BLaER1 (cell line): ENCODE measurements around the gene CPEB1.
"Not testable (repeated sequence)": the region's sequence is repeated elsewhere in the genome, so short reads cannot be mapped to it uniquely, and the experiment has no call there.

ENCODE experiments used
- H3K27ac ChIP-seq: shearing (Covaris generic); formaldehyde crosslinking; 2 replicates; pipeline ENCODE4 v1.8.1; 2022
- H3K27me3 ChIP-seq: shearing (Covaris generic); formaldehyde crosslinking; 2 replicates; pipeline ENCODE4 v1.8.1; 2022
- H3K36me3 ChIP-seq: shearing (Covaris generic); formaldehyde crosslinking; 2 replicates; pipeline ENCODE4 v1.8.1; 2022
- H3K4me1 ChIP-seq: shearing (Covaris generic); formaldehyde crosslinking; 2 replicates; pipeline ENCODE4 v1.8.1; 2022
- H3K4me2 ChIP-seq: shearing (Covaris generic); formaldehyde crosslinking; 2 replicates; pipeline ENCODE4 v1.8.1; 2022
- H3K4me3 ChIP-seq: shearing (Covaris generic); formaldehyde crosslinking; 2 replicates; pipeline ENCODE4 v1.8.1; 2022
- H3K9ac ChIP-seq: shearing (Covaris generic); formaldehyde crosslinking; 2 replicates; pipeline ENCODE4 v1.8.1; 2022
- H3K9me3 ChIP-seq: shearing (Covaris generic); formaldehyde crosslinking; 2 replicates; pipeline ENCODE4 v1.8.1; 2022
- H4K20me1 ChIP-seq: shearing (Covaris generic); formaldehyde crosslinking; 2 replicates; pipeline ENCODE4 v1.8.1; 2022
- Cebpa-rat ChIP-seq: shearing (Covaris generic); IDR thresholded peaks from 2 replicates; pipeline ENCODE4 v1.8.1; 2022

Gene CPEB1

DNA sequence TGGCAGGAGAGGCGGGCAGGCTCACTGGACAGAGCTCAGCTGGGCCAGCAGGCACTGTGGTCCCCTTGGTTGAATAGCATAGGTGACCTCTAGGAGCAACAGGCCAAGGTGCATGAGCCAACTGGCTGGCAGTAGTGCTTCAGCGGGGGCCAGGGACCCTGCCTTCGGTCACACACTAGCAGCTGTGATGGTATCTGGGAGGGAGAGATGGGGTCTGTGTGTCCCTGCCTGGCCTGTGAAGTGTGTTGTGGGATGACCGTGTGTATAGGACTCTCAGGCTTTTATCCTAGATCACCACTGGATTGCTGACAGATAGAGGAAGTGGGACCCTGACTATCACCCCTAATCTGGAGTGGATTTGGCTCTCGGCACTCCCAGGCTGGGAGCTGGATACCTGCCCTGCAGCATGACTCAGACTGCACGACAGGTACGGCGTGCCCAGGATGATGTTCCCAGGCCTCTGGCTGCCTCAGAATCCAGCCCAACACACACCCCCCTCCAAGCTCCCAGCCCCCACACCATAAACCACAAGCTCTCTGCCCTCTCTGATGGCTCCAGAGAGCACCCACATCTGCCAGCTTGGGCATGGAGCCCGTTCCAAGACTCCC lies 114.7 kb downstream of the CPEB1 start:
- no peak overlapping the region for H3K27ac ChIP-seq
- no peak overlapping the region for H3K4me2 ChIP-seq
- no peaks in the 10 kb centered on the region for H3K27me3 ChIP-seq
- TF ChIP-seq Cebpa-rat: no peak
- H3K4me3 ChIP-seq: no peak overlapping the region
- H3K9me3 ChIP-seq: no peaks in the 10 kb centered on the region
- H3K4me1 ChIP-seq: peaks cover 35% of the 10 kb centered on the region
- H4K20me1 ChIP-seq: peaks cover 58% of the 10 kb centered on the region
- H3K9ac ChIP-seq: no peak overlapping the region
- H3K36me3 ChIP-seq: peaks cover 55% of the 10 kb centered on the region

DNA sequence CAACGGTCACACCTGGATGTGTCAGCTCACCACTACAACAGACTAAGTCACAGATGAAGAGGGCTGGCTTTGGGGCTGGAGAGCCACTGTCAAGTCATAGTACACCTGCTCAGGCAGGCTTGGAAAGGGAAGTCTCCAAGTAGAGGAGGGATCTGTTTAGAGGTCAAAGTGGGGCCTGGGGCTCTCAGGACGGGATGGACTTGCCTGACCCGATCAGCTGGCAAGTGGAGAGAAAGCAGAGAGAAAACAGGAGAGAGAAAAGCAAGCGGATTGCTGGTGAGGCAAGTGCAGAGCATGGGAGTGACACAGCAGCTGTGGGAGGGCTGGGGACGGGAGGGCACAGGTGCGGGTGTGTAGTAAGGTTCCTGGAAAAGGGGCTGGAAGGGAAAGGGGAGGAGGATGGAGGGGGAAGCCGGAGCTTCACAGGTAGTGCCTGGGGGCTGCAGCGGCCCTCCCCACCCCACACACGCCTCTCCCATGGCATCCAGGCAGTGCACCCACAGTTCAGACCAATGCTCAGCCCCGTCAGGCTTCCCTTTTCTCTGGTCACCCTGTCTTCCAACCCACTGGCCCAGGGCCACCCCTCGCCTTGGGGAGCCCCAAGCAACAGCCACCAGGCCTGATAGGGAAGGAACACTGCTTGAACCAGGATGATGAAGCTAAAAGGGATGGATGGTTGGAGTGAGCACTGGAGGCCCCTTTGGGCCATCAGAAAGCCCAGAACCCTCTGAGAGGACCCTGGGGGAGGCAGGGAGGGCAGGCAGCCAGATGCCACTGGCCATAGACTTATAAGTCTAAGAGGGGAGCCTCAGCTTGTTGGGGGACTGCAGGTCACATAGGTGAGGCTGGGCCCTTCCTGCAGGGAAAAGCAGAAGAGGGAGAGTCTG lies 115.4 kb downstream of the CPEB1 start:
- H3K4me2 ChIP-seq: peak overlapping the region; percentile 60
- no peak overlapping the region for H3K4me3 ChIP-seq
- no peak for TF ChIP-seq Cebpa-rat
- H4K20me1 ChIP-seq: peaks cover 51% of the 10 kb centered on the region
- H3K9me3 ChIP-seq: no peaks in the 10 kb centered on the region
- peaks cover 48% of the 10 kb centered on the region for H3K36me3 ChIP-seq
- no peak overlapping the region for H3K27ac ChIP-seq
- H3K27me3 ChIP-seq: no peaks in the 10 kb centered on the region
- H3K9ac ChIP-seq: no peak overlapping the region
- H3K4me1 ChIP-seq: peaks cover 27% of the 10 kb centered on the region

DNA sequence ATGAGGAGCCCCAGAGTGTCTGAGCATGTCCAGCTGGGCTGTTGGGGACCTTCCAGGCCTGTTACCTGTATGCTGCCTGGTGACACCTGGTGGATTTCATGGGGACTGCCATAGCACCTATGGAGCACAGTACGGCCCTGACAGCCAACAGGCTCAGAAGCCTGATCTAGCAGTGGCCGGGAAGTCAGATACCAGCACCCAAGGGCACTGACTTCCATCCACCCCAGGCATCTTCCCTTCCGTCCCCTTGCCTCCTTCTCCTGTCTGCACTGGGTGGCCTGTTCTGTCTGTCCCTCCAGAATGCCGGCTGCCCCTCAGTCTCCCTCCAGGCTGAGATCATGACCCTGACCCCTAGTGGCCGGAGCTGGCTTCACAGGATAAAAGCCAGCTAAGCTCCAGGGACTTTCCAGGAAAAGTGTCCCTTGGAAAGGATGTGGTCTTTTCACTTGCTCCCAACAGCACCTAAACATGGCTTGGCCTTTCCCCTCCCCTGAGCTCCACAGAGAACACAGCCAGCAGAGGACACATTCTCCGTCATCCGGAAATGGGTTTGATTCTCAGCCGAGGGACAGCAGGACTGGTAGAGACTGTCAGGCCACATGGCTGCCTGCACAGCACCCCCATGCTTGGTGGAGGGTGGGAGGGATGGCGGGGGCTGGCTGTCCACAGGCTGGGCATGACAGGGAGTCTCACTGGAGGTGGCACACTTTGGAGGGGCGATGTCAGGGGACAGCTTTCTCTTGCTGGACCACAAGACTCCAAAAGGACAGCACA lies 116.4 kb downstream of the CPEB1 start:
- H3K36me3 ChIP-seq: peaks cover 38% of the 10 kb centered on the region
- H4K20me1 ChIP-seq: peaks cover 41% of the 10 kb centered on the region
- H3K4me3 ChIP-seq: no peak overlapping the region
- TF ChIP-seq Cebpa-rat: no peak
- H3K4me2 ChIP-seq: peak overlapping the region; percentile 60
- no peak overlapping the region for H3K9ac ChIP-seq
- H3K4me1 ChIP-seq: peaks cover 18% of the 10 kb centered on the region
- no peaks in the 10 kb centered on the region for H3K9me3 ChIP-seq
- H3K27me3 ChIP-seq: no peaks in the 10 kb centered on the region
- no peak overlapping the region for H3K27ac ChIP-seq

DNA sequence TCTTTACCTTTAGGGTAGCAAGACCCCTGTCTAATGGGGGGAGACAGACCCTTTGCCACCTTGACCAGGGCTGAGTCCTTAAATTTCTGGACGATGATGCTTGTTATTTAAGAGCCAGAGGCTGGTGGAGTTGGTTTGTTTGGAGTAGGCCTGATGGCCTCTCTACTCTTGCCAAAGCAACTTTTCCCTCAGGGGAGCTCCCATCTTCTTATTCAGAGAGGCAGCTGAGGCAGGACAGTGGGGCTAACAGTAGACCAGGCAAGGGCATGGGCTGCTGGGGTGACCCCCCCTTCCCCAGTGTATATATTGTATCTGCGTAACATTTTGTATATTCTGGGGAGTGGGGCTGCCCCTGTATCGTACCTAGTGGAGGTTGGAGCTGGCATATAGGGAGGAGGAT lies 117.2 kb downstream of the CPEB1 start:
- Histone ChIP-seq H3K9ac (no peak overlapping the region), H3K9me3 (no peaks in the 10 kb centered on the region), H3K36me3 (peaks cover 31% of the 10 kb centered on the region), H3K27ac (no peak overlapping the region), H3K4me1 (peaks cover 16% of the 10 kb centered on the region), H3K4me3 (no peak overlapping the region), H4K20me1 (peaks cover 34% of the 10 kb centered on the region), H3K27me3 (no peaks in the 10 kb centered on the region), H3K4me2 (no peak overlapping the region)
- no peak for TF ChIP-seq Cebpa-rat

DNA sequence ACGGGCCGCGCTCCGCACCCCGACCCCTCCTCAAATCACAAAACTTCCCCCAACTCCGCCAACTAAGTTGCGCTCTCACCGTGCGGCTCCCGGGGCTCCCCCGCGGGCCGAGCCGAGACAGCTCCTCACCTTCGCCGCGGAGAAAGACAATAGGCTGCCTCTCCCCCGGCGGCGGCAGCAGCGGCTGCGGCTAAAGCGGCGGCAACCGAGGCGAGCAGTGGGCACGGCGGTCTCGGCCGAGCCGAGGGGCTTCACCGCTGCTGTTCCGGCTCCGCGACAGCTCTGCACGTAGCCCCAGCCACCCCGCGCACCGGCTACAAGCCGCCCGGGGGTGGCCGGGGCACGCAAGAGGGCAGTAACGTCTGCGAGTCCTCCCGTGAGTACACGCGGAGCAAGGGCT lies 133.6 kb downstream of the CPEB1 start:
- H3K9me3 ChIP-seq, H3K27me3 ChIP-seq, H3K27ac ChIP-seq, H3K9ac ChIP-seq, H4K20me1 ChIP-seq, H3K36me3 ChIP-seq, H3K4me3 ChIP-seq, H3K4me2 ChIP-seq, H3K4me1 ChIP-seq: not testable (repeated sequence)

DNA sequence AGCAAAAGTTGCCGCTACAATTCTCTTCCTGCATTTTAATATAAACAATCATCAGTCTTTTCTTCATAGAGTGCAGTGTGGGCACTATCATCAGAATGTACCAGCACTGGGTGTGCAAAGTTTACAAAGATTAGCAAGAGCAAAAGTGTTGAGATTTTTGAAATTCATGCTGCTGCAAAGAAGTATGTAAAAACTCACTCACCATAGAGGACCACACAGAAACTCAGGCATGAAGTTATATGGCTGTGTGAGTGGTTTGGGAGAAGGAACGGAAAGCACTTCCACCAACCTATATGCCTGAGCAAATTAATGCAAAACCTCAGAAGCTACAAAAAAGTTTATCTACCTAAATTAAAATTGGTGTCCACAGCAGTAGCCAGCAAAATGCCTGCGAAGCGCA lies 139.5 kb downstream of the CPEB1 start:
- H4K20me1 ChIP-seq: peaks cover 14% of the 10 kb centered on the region
- not testable (repeated sequence) for H3K4me3 ChIP-seq, H3K27ac ChIP-seq, H3K9me3 ChIP-seq, H3K4me2 ChIP-seq, H3K27me3 ChIP-seq, H3K36me3 ChIP-seq, H3K4me1 ChIP-seq, H3K9ac ChIP-seq

DNA sequence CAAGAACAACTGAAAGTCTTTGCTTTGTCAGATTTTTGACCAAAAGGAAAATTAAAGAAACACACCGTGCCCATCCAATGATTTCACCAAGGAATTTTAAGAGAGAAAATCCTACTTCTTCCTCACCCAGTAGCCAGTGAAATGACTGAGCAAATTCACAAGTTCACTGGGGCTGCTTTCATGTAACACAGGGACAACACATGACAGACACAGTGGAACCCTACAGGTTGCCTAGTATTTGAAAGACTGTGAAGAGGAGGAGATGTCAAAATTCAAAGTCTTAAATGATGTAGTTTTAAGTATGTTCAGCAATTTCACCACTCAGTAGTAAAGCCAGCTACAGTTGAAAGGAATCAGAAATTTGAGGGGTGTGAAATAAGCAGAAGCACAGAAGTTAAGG lies 140.1 kb downstream of the CPEB1 start:
- H3K27ac ChIP-seq, H3K4me3 ChIP-seq, H3K36me3 ChIP-seq, H3K4me2 ChIP-seq, H3K9me3 ChIP-seq, H3K9ac ChIP-seq, H3K27me3 ChIP-seq, H3K4me1 ChIP-seq: not testable (repeated sequence)
- peaks cover 14% of the 10 kb centered on the region for H4K20me1 ChIP-seq

DNA sequence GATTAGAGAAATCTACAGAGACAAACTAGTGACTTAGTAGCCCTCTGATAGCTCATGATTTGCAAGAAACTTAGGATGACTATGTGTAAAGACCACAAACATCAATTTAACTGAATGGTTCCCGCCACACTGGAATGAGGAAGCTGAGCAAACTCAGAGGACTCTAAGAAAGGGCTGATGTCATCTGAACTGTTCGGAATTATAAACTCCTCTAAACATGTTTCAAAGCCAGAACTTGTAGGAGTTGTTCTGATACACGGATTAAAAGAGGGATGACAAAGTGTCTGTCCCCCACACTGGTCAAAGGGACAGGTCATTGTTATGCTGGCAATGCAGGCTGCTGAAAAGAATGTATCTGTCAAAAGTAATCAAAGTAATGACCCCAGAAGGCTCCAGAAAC lies 141.3 kb downstream of the CPEB1 start:
- H3K4me3 ChIP-seq, H3K36me3 ChIP-seq, H3K27ac ChIP-seq, H3K9me3 ChIP-seq, H3K27me3 ChIP-seq, H3K9ac ChIP-seq, H3K4me2 ChIP-seq, H3K4me1 ChIP-seq: not testable (repeated sequence)
- H4K20me1 ChIP-seq: peaks cover 14% of the 10 kb centered on the region

DNA sequence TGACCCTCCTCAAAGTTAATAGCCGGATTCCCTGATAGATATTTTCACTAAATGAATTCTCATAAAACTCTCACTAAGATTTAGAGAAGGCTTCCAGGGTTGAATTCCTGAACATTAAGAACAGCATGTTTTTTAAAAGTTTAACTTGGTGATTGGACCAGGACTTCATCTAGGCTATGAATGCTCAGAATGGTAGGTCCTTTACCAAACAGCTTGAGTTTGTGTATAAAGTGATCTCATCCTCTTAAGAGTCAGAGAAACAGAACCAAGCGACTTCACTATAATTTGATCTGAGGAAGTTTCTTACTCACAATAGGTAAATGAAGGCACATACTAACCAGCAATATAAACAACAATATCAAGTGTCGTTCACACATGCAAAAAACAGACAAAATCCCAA lies 143.1 kb downstream of the CPEB1 start:
- not testable (repeated sequence) for H3K36me3 ChIP-seq, H3K4me2 ChIP-seq, H3K27me3 ChIP-seq, H3K4me1 ChIP-seq, H3K27ac ChIP-seq, H3K4me3 ChIP-seq, H3K9ac ChIP-seq
- peaks cover 14% of the 10 kb centered on the region for H4K20me1 ChIP-seq
- peaks cover 12% of the 10 kb centered on the region for H3K9me3 ChIP-seq

DNA sequence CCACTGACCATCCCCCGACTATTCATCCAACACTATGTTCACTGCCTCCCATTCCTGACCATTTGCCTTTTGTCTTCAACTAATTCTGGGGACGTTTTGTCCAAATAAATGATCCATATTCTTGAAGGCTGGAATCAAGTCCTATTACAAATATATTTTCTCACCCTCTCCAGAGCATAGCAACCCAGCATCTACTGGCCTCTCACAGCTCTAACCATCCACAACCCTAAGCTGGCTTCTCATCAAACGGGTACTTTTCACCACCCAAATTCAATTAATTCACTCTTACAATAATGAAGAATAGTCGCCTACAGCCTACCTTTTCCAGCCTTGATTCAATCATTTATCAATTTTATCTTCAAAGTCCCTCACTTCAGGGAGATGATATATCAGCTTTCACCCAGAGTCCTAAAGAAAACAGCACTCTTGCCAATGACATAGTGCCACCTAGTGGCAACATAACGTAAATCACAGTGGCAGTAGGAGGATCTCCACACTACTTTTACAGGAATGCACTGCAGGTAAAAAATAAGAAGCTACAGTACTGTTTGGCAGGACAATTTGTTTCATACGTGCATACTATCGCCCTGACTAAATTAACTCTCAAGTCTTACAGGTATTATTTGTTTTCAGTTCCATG lies 144.3 kb downstream of the CPEB1 start:
- H3K4me3 ChIP-seq, H3K9ac ChIP-seq, H3K36me3 ChIP-seq, H3K27ac ChIP-seq, H3K4me1 ChIP-seq, H3K27me3 ChIP-seq, H3K4me2 ChIP-seq: not testable (repeated sequence)
- Histone ChIP-seq H4K20me1 (peaks cover 12% of the 10 kb centered on the region), H3K9me3 (peaks cover 17% of the 10 kb centered on the region)

DNA sequence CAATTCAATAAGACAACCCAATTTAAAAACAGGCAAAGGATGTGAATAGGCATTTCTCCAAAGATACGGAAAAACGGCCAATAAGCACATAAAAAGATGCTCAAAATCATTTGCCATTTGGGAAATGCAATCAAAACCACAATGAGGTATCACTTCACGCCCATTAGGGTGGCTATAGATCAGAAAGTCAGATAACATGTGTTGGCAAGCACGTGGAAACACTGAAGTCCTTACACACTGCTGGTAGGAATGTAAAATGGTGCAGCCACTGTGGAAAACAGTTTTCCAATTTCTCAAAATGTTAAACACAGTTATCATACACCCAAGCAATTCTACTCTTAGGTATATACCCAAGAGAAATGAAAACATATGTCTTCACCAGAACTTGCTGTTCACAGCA lies 146.4 kb downstream of the CPEB1 start:
- not testable (repeated sequence) for H3K4me3 ChIP-seq, H3K4me1 ChIP-seq, H3K36me3 ChIP-seq, H3K9ac ChIP-seq, H3K27me3 ChIP-seq, H3K4me2 ChIP-seq, H4K20me1 ChIP-seq, H3K27ac ChIP-seq
- peaks cover 22% of the 10 kb centered on the region for H3K9me3 ChIP-seq

DNA sequence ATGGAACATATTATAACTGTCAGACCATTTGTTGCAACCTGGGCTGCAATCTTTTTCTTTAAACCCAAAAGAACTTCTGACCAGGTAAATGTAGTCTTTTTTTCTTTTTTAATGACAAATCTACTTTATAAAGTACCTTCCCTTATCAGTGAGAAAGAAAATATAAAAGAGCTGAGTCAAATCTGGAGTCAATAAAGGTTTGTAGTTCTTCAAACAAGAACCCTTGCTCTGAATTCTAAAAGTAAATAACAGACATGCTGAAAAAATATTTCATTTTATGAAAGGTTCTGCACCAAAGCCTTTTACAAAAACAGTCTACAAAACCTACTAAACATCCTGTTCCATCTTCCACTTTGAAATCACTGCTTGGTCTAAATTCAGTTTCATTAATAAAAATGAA lies 149.2 kb downstream of the CPEB1 start:
- peaks cover 22% of the 10 kb centered on the region for H3K9me3 ChIP-seq

More for the DNA sequence above, 149.2 kb downstream of the CPEB1 start:
- not testable (repeated sequence) for H3K4me1 ChIP-seq, H3K27ac ChIP-seq, H3K4me3 ChIP-seq, H3K9ac ChIP-seq, H3K4me2 ChIP-seq, H4K20me1 ChIP-seq, H3K27me3 ChIP-seq, H3K36me3 ChIP-seq
